Fibroblast of skin of left quadriceps (primary cell): ENCODE measurements around the gene ATP8A2.
"Not testable (repeated sequence)": the region's sequence is repeated elsewhere in the genome, so short reads cannot be mapped to it uniquely, and the experiment has no call there.

Experiments used
- DNase-seq, 2 experiments: peaks; one replicate each; pipeline ENCODE4 v3.0.0-alpha.2; 2013; ENCODE audit warnings: low read depth in 2 of 2

ATP8A2 gene

DNA sequence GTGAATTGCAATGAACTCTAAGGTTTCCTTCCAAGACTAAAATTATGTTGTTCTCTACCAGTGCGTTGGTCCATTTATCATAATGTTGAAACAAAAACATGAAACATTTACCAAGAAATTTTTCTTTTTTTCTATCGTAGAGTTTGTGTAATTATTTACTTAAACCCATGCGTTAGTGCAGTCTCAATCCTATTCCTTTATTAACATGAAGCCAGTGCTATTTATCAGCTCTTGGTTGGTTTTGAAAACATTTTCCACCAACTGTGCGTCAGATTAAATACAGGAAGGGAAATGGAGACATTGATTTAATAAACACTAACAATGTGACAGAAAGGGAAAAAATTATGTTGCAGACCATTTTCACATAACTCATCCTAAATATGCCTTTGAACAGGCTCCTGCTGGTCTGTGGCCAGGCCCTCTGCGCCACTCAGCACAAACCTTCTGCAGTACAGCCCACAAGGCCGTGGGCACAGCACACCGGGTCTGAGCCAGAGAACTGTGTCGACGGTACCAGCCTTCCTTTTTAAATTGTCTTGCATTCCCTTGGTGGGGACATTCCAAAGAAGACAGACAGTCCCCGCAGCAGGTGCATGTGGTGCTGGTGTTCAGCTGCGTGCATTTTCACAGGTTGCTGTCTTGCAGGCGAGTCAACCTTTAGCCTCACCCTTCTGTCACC is 544.2 kb downstream of the ATP8A2 start:
- DNase-seq, result no peak

DNA sequence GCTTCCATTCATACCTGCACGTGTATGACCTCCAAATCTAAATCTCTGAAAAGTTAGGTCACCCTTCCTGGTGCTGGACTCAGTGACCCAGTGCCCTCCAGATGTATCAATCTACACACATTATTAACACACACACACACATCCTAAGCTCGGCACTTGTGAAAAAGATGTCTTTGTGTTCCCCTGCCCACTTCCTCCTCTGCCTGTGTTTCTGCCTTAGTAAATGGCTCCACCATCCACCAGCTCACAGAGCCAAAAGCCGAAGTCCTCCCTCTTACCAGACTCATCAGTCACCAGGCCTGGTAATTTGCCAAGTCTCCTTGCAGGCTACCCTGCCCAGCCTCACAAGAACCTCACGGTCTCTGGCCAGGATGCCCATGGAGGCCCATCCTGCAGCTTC is 548.5 kb downstream of the ATP8A2 start:
- no peak for DNase-seq

GRCh38 chr13:25920931-25921330 is 549.2 kb downstream of the ATP8A2 start:
- DNase-seq, result no peak

GRCh38 chr13:25922376-25922775 is 550.6 kb downstream of the ATP8A2 start:
- DNase-seq, result peak in 1 of 2 experiments; percentile 1

GRCh38 chr13:25923217-25924085 is 551.7 kb downstream of the ATP8A2 start:
- no peak for DNase-seq

- no peak for DNase-seq
Measured at GRCh38 chr13:25927363-25927762, 555.6 kb downstream of the ATP8A2 start.

DNA sequence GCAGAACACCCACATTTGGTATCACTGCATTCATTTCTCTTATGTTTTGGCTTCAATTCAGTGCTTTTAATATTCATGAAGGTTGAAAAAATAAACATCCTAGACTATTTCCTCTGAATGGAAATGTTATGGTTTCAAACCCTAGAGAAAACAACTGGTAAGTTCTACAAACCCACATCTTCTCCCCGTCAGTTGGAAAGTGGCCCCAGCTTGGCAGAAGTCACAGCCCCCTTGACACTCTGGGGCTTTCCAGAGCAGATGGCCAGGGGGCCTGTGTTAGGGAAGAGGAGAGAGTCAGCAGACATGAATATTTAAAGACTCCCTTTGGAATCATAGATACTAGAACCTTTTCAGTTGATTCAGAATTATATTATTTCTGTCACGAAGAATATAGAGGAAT is 556.2 kb downstream of the ATP8A2 start:
- no peak for DNase-seq

DNA sequence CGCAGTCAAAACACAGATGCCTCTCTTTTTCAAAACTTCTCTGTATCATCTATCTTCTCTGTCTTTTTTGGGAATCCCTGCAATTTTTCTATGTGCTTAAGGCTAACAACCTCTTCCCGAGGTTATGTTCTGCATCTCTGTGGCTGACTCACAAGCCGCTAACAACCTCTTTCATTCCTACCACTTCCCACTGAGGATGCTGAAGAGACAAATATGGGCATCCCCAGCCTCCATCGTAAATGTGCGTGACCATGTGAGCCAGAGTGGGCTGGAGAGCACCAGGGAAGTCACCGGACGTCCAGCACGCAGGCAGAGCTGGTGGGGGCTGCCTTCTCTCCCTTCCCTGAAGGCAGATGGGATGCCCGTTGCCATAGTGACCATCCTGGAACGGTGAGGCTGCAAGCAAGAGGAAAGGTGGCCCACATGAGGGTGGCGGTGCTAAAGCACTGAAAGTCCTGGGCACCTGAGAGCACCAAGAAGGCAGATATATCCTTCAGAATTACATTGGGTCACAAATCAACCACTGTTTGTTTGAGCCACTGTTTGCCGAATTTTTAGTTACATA is 557.2 kb downstream of the ATP8A2 start:
- DNase-seq, result no peak

DNA sequence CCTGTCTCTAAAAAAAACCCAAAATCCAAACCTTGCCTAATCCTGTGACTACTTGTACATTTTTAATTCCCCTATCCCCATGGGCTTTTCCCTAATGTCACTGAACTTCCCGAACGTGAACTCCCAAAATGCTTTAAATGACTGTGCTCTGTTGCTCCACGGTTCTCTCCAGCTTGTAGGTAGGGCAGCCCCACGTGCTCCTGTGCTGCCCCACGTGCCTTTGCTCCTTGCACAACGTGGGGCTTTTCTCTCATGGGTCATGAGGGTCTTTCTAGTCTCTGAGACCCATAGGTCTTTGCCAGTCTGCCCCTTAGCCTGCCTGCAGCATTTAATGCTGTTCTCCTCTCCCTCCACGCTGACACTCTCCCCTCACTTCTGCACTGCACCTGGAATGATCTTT is 558.0 kb downstream of the ATP8A2 start:
- DNase-seq, result no peak

- no peak for DNase-seq
Measured at GRCh38 chr13:25930653-25931052, 558.9 kb downstream of the ATP8A2 start.

- no peak for DNase-seq
Measured at GRCh38 chr13:25932365-25932764, 560.6 kb downstream of the ATP8A2 start.

DNA sequence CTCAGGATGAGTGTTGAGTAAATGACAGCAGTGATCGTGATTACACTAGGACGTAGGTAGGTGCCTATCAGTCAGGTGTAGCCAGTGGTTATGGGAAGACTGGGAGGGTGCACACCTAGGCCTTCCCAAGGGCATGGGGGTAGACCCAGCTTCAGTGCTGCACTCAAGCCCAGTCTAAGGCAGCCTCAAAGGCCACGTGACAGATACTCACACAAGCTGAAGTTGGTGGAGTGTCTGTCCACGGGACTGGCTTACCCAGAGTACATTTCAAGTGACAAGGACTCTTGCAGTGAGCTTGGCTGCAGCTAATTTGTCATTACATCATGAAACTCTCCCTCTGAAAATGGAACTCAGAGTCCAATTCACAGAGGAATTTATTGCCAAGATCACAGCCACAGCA is 561.7 kb downstream of the ATP8A2 start:
- no peak for DNase-seq

- DNase-seq, result no peak
Measured at GRCh38 chr13:25934127-25934526, 562.4 kb downstream of the ATP8A2 start.

DNA sequence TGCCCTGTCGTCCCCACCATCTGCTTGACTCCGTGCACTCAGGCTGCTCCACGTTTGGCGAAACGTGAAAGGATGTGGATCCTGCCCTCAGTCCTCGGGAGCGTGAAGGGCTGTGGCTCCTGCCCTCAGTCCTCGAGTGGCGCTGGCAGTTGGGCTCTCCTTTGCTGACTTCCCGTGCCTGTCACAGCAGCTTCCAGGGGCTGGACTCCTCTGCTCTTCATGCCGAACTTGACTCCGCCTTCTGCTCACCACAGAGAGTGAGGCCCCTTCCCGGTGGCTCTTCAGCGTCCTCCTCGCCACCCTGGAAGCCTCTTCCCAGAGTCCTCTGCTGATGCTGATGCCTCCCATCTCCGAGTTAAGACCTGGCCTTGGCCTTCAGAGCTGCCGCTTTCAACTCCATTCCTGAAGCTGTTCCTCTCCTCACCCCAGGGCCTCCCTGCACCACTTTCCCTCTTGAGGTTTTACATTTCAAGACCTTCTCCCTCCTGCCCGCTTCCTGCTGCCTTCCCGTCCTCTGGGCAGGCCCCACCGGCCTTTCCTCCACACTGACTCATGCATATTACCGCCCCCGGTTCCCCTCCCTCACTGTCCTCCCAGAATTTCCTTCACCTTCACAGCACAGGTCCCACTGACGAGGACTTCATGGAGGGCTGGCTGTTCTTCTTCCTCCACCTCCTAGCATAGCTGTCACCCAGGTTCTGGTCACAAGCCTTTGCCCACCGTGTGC is 568.4 kb downstream of the ATP8A2 start:
- no peak for DNase-seq

DNA sequence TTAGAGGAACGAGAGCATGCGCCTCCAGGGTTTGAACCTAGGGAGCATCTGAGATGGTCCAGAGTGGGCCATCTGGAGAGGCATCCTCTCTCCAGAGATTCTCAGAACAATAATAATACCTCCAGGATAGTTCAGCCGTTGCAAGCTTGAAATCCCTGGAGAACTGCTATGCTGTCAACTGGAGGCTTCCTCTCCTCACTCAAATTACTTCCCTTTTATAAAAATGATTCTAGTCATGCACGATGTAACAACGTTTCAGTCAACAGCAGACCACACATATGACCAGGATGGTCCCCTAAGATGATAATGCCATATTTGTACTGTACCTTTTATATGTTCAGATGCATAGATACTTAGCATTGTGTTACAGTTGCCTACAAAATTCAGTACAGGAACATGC is 571.3 kb downstream of the ATP8A2 start:
- DNase-seq, result no peak

GRCh38 chr13:25943658-25944057 is 571.9 kb downstream of the ATP8A2 start:
- DNase-seq, result peak in 1 of 2 experiments; percentile 10

GRCh38 chr13:25945596-25945995 is 573.8 kb downstream of the ATP8A2 start:
- peak in 1 of 2 experiments; percentile 5 for DNase-seq

- no peak for DNase-seq
Measured at GRCh38 chr13:25946321-25946720, 574.5 kb downstream of the ATP8A2 start.

DNA sequence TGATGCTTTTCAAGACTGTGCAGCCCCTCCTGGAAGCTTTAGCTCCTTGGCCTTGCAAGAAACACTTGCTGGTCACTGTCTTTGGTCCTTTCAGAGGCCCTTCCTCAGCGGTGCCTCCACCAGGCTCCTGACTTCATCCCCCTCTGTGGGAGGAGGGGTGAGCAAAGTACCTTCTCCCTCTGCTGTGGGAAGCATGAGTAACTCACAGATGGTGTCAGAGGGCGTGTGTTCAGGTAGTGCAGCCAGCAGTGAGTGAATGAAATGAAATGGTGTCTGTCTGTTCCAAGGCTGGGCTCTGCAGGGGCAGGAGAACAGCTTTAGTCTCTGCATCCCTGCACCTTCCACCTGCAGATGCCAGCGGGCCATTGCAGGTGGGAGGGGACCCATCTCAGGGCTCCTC is 577.1 kb downstream of the ATP8A2 start:
- no peak for DNase-seq

- no peak for DNase-seq
Measured at GRCh38 chr13:25951831-25952230, 580.1 kb downstream of the ATP8A2 start.

GRCh38 chr13:25954080-25954479 is 582.3 kb downstream of the ATP8A2 start:
- DNase-seq, result not testable (repeated sequence)

DNA sequence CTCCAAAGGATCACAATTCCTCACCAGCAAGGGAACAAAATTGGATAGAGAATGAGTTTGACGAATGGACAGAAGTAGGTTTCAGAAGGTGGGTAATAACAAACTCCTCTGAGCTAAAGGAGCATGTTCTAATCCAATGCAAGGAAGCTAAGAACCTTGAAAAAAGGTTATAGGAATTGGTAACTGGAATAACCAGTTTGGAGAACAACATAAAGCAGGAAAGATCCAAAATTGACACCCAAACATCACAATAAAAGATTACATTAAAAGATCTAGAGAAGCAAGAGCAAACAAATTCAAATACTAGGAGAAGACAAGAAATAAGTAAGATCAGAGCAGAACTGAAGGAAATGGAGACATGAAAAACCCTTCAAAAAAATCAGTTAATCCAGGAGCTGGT is 583.2 kb downstream of the ATP8A2 start:
- not testable (repeated sequence) for DNase-seq
